Measurements from ENCODE around the gene KLRF1.

GRCh38 chr12:9829483-9829882 lies 2.2 kb downstream of the KLRF1 start:
- TF ChIP-seq CTCF (IDR thresholded peaks at IDR 0.05 in 4 of 5, conservative IDR thresholded peaks at IDR 0.05 in 1 of 5): no peak
- no peak for TF ChIP-seq POLR2A (IDR thresholded peaks at IDR 0.05)
